HG03060 (cell line): ENCODE results near the gene UBXN1.
A peak's percentile ranks its signal among the peaks of the same experiment; 100 is the strongest.
"Not testable (repeated sequence)": the region's sequence is repeated elsewhere in the genome, so short reads cannot be mapped to it uniquely, and the experiment has no call there.

ENCODE experiments used
- ATAC-seq: cut with Tn5 transposase; IDR thresholded peaks from one replicate; pipeline ENCODE4 v1.9.1; 2021; ENCODE audit warnings: low read depth, moderate number of reproducible peaks; ENCODE audit not compliant: unreplicated experiment

UBXN1 gene

GRCh38 chr11:62709247-62710000, 30.6 kb upstream of the UBXN1 start:
- peak; percentile 69 for ATAC-seq

GRCh38 chr11:62708793-62709192, 29.9 kb upstream of the UBXN1 start:
- no peak for ATAC-seq

- no peak for ATAC-seq
Measured at GRCh38 chr11:62708392-62708791, 29.5 kb upstream of the UBXN1 start.

- no peak for ATAC-seq
Measured at GRCh38 chr11:62707277-62707861, 28.5 kb upstream of the UBXN1 start, which contains the start of the genes BSCL2 and GNG3. TSS of gene BSCL2 (minus strand) at chr11:62707424. CDS start at chr11:62707195, 229 bp downstream. TSS of gene GNG3 (plus strand) at chr11:62707676. CDS start at chr11:62708296, 620 bp downstream.

GRCh38 chr11:62706850-62707247, 28.0 kb upstream of the UBXN1 start:
- no peak for ATAC-seq

GRCh38 chr11:62705880-62706849, 27.3 kb upstream of the UBXN1 start:
- no peak for ATAC-seq

GRCh38 chr11:62705413-62705812, 26.5 kb upstream of the UBXN1 start:
- ATAC-seq: no peak

GRCh38 chr11:62703921-62704320, 25.0 kb upstream of the UBXN1 start:
- ATAC-seq: not testable (repeated sequence)

GRCh38 chr11:62702246-62702645, 23.4 kb upstream of the UBXN1 start:
- ATAC-seq: no peak

- ATAC-seq: no peak
Measured at GRCh38 chr11:62694455-62695167, 15.7 kb upstream of the UBXN1 start.

- not testable (repeated sequence) for ATAC-seq
Measured at GRCh38 chr11:62693624-62694023, 14.8 kb upstream of the UBXN1 start.

GRCh38 chr11:62689421-62690183, 10.7 kb upstream of the UBXN1 start, which contains the start of gene LRRN4CL:
TSS of gene LRRN4CL (minus strand) at chr11:62689530. CDS start at chr11:62688508, 1,022 bp downstream.
- no peak for ATAC-seq

- ATAC-seq: no peak
Measured at GRCh38 chr11:62688491-62688890, 9.6 kb upstream of the UBXN1 start.

- ATAC-seq: no peak
Measured at GRCh38 chr11:62687508-62688396, 8.9 kb upstream of the UBXN1 start.

GRCh38 chr11:62682518-62682917, 3.6 kb upstream of the UBXN1 start:
- ATAC-seq: no peak

GRCh38 chr11:62680825-62681240, 2.0 kb upstream of the UBXN1 start:
- no peak for ATAC-seq

GRCh38 chr11:62678433-62678769, 472 bp downstream of the UBXN1 start:
- no peak for ATAC-seq

GRCh38 chr11:62677714-62678113, 1.2 kb downstream of the UBXN1 start:
- ATAC-seq: no peak

GRCh38 chr11:62677156-62677555, 1.7 kb downstream of the UBXN1 start:
- no peak for ATAC-seq
